Brain microvascular endothelial cell (primary cell): ENCODE measurements around the gene ADAMTSL5.

ENCODE experiments used
- DNase-seq: peaks from one replicate; pipeline ENCODE4 v3.0.0-alpha.2; 2020
- H3K27ac ChIP-seq: fragments of 250-450 bp; sonication (Bioruptor Pico); 2 replicates; pipeline ENCODE4 v1.5.1; 2020; ENCODE audit warnings: mild to moderate bottlenecking, moderate library complexity
- H3K27me3 ChIP-seq: fragments of 250-450 bp; sonication (Bioruptor Pico); replicated peaks from 2 replicates; pipeline ENCODE4 v1.5.1; 2020; ENCODE audit warnings: mild to moderate bottlenecking
- H3K36me3 ChIP-seq: fragments of 250-450 bp; sonication (Bioruptor Pico); replicated peaks from 2 replicates; pipeline ENCODE4 v1.5.1; 2020; ENCODE audit warnings: mild to moderate bottlenecking
- H3K4me3 ChIP-seq: 2 replicates; pipeline ENCODE4 v1.5.1; 2011; ENCODE audit warnings: low read depth, mild to moderate bottlenecking, control low read depth, low read length, moderate library complexity
- CTCF ChIP-seq: IDR thresholded peaks from 2 replicates; pipeline ENCODE4 v1.5.1; 2011; ENCODE audit warnings: low read depth, mild to moderate bottlenecking, moderate library complexity, low read length, control low read depth, inconsistent platforms; ENCODE audit errors: missing control alignments
- in situ Hi-C: cut with HindIII; loops from 2 replicates; pipeline ENCODE4 v1.10.0; 2017; ENCODE audit warnings: low sequenced_read_pairs, low pct_ligation_motif_present

ADAMTSL5 gene

GRCh38 chr19:1555487-1556389 lies 42.9 kb upstream of the ADAMTSL5 start:
- H3K4me3 ChIP-seq = no peak overlapping the region
- H3K36me3 ChIP-seq = peaks cover 8% of the 10 kb centered on the region
- in situ Hi-C loops = no loop called here
- TF ChIP-seq CTCF = no peak
- no peak overlapping the region for H3K27ac ChIP-seq
- no peaks in the 10 kb centered on the region for H3K27me3 ChIP-seq
- no peak for DNase-seq

DNA sequence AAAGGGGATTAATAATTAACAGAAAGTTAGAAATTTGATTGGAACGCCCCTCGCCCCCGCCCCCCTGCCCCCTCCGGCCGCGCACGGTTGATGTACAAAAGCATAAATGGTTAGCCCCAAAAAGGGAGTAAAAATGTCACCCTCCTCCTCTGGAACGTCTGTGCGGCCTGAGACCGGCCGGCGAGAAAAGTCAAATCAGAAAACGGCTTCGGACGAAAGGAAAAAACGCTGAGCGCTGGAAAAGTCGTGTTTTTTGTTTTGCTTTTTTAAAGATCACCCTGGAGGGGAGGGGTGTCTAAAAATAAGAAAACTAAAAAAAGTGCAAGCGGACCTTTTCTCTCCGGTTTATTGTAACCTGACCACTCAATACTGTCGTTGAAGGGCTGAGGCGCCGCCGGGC lies 42.1 kb upstream of the ADAMTSL5 start:
- TF ChIP-seq CTCF = no peak
- peaks cover 8% of the 10 kb centered on the region for H3K36me3 ChIP-seq
- no peaks in the 10 kb centered on the region for H3K27me3 ChIP-seq
- in situ Hi-C loops = no loop called here
- no peak overlapping the region for H3K4me3 ChIP-seq
- no peak overlapping the region for H3K27ac ChIP-seq
- no peak for DNase-seq

DNA sequence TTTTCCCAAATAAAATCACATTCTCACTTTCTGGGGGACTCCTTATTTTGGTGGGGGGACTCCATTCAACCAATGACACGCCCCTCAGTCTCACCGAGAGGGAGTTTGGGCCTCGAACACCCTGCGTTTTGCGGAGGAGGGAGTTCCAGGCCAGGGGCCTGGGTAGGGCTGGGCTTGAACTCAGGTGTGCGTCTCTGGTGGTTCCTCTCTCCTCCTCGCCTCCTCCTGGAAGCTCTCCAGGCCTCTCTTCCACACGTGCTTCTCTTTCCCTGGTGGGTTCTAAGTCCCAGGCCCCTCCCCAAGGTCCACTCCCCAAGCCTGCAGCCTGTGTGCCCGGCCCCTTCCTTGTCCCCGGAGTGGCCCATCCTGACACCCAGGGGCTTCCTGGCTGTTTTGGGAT lies 40.6 kb upstream of the ADAMTSL5 start:
- in situ Hi-C loops = no loop called here
- TF ChIP-seq CTCF = no peak
- H3K27ac ChIP-seq = no peak overlapping the region
- no peak overlapping the region for H3K4me3 ChIP-seq
- H3K36me3 ChIP-seq = peaks cover 8% of the 10 kb centered on the region
- H3K27me3 ChIP-seq = no peaks in the 10 kb centered on the region
- DNase-seq = no peak

- no peak overlapping the region for H3K4me3 ChIP-seq
- H3K27ac ChIP-seq = no peak overlapping the region
- in situ Hi-C loops = no loop called here
- no peak for TF ChIP-seq CTCF
- no peak for DNase-seq
- no peaks in the 10 kb centered on the region for H3K27me3 ChIP-seq
- peaks cover 4% of the 10 kb centered on the region for H3K36me3 ChIP-seq
Measured at GRCh38 chr19:1551068-1552040, 38.5 kb upstream of the ADAMTSL5 start.

DNA sequence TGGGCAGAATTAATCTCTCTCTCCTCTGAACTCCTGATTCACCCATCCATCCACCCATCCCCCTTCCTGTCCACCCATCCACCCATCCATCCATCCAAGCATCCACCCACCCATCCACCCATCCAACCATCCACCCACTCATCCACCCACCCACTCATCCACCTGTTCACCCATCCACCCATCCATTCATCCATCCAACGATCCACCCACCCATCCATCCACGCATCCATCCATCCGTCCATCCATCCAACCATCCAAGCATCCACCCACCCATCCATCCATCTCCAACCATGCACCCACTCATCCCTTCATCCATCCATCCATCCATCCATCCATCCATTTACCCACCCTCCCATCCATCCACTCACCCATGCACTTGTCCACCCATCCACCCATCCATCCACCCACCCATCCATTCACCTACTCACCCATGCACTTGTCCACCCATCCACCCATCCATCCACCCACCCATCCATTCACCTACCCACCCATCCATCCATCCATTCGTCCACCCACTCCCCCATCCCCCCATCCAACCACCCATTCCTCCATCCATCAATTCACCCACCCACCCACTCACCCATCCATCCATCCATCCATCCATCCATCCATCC lies 36.6 kb upstream of the ADAMTSL5 start:
- DNase-seq = no peak
- no peaks in the 10 kb centered on the region for H3K27me3 ChIP-seq
- no peak overlapping the region for H3K27ac ChIP-seq
- in situ Hi-C loops = no loop called here
- no peak for TF ChIP-seq CTCF
- no peak overlapping the region for H3K4me3 ChIP-seq
- no peaks in the 10 kb centered on the region for H3K36me3 ChIP-seq
